Measurements from ENCODE around the gene SLC30A2.

Gene SLC30A2

GRCh38 chr1:26020941-26021646 lies 24.8 kb downstream of the SLC30A2 start:
- DNase-seq = no peak

GRCh38 chr1:26020330-26020768 lies 25.6 kb downstream of the SLC30A2 start:
- no peak for DNase-seq

- no peak for DNase-seq
Observed at GRCh38 chr1:26019641-26020315, 26.1 kb downstream of the SLC30A2 start.

GRCh38 chr1:26017606-26018005 lies 28.3 kb downstream of the SLC30A2 start:
- no peak for DNase-seq

- DNase-seq = no peak
Observed at GRCh38 chr1:26016953-26017545, 28.9 kb downstream of the SLC30A2 start.

- no peak for DNase-seq
Observed at GRCh38 chr1:26016258-26016952, 29.5 kb downstream of the SLC30A2 start.

- no peak for DNase-seq
Observed at GRCh38 chr1:26015358-26015757, 30.6 kb downstream of the SLC30A2 start.

GRCh38 chr1:26014179-26014578 lies 31.7 kb downstream of the SLC30A2 start:
- DNase-seq = no peak

GRCh38 chr1:26012864-26013263 lies 33.1 kb downstream of the SLC30A2 start:
- DNase-seq = no peak

GRCh38 chr1:26010825-26011224 lies 35.1 kb downstream of the SLC30A2 start:
- no peak for DNase-seq

GRCh38 chr1:26009796-26010447 lies 36.0 kb downstream of the SLC30A2 start:
- no peak for DNase-seq

- DNase-seq = no peak
Observed at GRCh38 chr1:26006710-26007109, 39.2 kb downstream of the SLC30A2 start.

GRCh38 chr1:26005434-26006105 lies 40.3 kb downstream of the SLC30A2 start:
- DNase-seq = no peak

GRCh38 chr1:26003756-26004155 lies 42.2 kb downstream of the SLC30A2 start:
- no peak for DNase-seq

GRCh38 chr1:26003262-26003661 lies 42.7 kb downstream of the SLC30A2 start:
- DNase-seq = no peak

GRCh38 chr1:25999041-25999800 lies 46.7 kb downstream of the SLC30A2 start:
- DNase-seq = no peak

GRCh38 chr1:25997828-25998761 lies 47.8 kb downstream of the SLC30A2 start, which contains the start of gene PAFAH2:
Gene PAFAH2 (minus strand): TSS chr1:25998063. CDS start chr1:25990816, 7,247 bp downstream.
- DNase-seq = peak; percentile 80 to 94

GRCh38 chr1:25996966-25997827 lies 48.7 kb downstream of the SLC30A2 start:
- DNase-seq = no peak
